Colon (tissue), 2 donors: ENCODE results near the gene NDUFA6.

ENCODE experiments used
- FAIRE-seq: peaks from 2 replicates; lab custom pipeline; 2012; peaks lifted over from hg19 to GRCh38; lab: Jason Lieb, UNC
- donor health status: control.
- donor health status: control.

Gene NDUFA6

DNA sequence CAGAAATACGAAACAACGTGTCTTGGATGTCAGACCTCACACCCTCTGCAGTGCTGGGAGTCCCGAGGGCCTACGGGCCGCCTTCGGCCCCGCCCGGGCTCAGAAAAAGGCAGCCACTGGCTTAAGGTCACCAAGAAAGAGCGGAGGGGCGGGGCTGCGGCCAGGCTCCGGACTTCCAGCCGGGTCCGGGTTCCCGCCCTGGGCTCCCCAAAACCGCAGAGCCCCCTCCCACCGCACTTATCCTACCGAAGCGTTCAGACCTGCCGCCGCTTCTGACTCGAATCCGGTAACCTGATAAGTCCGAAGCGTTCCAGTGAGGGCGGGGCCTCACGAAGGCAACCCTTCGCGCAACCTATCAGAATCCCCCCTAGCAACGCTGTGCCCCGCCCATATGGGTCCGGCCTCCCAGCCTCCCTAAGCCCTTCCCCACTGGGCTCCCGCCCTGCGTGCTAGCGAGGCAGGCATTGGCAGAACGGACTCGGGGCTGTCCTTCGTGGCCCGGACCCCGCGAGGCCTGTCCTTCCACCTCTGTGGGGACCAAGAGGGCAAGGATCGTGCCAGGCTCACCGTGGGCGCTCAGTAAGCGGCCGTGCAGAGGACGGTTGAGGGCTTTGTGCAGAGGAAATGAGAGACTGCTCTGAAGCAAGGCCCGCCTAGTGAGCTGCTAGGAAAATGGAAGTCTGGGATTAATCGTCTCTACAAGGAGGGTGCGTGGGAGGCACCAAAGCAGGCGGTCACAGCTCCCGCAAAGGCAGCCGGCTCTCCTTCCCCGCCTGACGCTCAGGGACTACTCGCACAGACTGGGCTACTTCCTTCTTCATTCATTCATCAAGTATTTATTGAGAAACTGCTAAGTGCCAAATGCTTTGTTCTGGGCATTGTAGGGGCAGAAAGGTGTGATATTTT lies 19.8 kb downstream of the NDUFA6 start, which contains the start of gene NAGA:
NAGA (minus strand) TSS at position 296 of the 906 bp plus-strand sequence. CDS start 515 bp downstream, outside the sequence.
- FAIRE-seq: no peak

DNA sequence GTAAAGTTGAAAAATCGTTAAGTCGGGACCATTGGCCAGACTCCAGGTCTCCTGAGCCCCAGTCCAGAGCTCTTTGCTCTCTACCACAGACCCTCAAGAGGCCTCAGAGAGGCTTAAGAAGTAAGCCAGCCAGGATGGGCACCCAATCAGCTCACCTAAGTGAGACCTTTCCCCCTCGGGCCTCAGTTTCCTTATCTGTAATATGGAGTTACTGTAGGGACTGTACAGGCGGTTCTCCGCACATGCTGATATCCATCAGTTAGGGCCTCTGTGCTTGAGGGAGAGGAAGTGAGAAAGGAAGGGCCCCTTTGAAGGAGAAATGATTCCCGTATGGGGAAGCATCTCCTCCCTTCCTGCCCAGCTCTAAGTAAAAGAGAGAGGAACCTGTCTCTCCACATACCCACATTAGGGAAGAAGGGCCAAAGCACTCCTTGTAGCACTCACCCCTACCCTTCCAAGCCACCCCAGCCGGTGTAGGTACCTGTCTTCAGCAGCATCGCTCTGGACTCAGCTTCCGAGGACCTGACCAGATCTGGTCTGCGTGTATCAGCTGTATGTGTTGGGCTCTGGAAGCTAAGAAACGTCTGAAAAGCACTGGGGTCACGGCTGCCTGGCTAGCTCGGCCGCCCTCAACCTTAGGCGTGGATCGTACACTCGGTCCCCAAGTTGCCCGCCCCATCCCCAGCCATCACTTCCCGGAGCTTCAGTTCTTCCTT lies 20.6 kb downstream of the NDUFA6 start:
- FAIRE-seq: no peak

DNA sequence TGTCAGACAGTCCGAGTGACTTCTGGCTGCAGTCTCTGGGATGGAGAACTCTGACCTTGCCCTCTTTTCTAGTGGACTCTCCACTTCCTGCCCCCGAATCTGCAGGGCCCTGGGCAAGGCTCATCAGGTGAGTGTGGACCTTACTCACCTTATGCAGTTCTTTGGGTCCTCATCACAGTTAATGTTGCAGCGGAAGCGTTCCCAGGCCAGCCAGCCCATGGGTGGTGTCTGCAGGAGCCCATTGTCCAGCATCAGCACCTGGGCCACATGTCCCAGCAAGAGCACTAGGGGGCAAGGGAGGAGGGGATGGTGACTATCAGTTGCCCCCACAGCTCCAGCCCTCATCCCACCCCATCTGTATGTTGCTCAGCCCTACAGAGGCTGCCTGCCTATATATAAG lies 22.3 kb downstream of the NDUFA6 start:
- FAIRE-seq: no peak

DNA sequence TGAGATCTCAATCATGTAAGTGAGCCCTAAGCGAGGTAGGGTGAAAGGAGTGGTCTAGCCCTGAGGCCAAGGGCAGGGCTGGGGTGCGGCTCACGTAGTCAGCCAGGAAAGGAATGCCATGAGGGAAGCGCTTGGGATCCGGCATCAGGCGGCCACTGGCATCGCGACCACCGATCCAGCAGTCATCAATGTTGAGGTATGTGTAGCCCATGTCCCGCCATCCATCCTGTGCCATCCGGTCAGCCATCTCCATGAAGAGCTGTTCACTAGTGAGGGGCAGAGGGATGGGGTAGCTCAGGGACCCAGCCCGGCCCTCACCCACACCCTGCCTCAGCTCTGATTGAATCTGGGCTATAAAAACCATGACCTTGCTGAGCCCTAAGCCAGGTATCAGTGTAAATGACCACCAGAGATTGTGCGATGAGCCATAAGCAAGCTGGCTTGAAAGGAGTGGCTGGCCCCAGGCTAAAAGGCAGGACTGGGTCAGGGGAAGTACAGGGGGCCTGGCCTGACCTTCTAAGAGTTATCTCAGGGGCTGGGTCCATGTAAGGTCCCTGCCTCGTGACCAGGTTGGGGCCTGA lies 22.8 kb downstream of the NDUFA6 start:
- FAIRE-seq: no peak

DNA sequence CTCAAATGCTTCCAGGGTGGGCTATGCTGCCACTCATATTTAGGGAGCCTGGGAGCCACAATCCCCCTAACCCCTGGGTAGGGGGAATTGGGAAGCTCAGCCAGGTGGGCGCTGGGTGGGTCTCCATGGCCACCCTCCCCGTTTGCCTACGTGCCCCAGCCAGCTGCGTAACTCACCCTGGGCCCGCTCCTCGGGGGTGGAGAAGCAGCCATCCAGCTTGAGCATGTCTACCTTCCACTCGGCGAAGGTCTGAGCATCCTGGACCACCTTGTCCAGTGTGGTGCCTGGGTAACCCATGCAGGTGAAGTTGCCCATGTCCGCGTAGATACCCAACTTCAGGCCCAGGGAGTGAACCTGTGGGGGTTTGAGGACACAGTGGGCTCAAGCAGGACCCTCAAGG lies 23.6 kb downstream of the NDUFA6 start:
- FAIRE-seq: no peak

DNA sequence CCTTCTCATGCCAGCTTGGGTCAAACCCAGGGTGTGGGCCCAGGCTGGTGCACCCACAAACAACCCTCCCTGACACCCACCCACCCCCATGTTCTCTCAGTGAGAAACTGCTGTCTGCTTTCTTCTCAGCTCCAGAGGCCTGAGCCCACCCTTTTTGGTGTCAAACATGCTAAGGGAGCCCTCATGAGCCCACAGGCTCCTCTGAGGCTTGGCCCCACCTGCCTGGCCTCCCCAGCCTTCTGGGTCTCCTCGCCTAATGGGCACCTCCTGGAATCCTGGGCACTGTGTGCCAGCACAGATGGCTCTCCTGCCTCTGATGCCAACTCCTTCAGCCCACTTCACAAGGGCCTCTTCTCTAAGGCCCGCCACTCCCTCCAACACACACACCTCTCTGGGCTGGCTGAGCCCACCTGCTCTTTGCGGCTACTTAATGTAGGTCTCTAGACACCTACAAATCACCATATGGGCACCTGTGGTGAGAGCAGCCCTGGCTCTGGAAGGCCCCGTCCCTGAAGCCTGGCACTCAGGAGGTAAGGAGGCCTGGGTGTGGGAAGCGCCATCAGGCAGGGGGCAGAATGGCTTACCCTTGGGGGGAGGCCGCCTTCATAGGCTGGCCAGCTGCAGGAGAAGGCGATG lies 24.3 kb downstream of the NDUFA6 start:
- no peak for FAIRE-seq

DNA sequence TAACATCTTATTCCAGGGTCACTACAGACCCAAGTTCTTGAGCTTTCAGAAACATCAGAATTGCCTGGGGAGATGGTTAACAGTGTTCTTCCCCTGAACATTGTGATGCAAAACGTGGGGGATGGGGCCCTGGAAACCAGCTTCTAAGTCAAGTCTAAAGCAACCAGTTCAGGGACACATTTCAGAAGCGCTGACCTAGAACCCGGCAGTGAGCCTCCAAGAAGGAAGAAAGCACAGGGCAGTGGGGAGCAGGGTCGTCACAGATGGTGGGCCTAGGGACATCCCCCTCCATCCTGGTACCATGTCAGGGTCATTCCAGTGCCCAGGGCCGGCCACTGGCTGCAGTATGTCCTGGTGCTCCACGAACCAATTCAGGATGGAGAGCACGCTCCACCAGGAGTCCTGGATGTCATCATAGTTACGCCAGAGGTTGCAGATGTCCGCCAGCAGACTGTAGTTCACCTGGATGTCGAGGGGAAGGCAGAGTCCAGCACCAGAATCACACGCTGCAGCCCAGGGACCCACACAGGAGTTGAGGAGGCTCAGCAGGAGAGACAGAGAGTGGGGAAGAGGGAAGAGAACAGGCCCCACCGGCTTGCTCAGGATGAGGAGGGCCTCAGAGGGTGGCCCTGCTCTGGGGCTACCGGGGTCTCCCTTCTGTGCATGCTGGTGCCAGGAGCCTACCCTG lies 25.0 kb downstream of the NDUFA6 start:
- no peak for FAIRE-seq

DNA sequence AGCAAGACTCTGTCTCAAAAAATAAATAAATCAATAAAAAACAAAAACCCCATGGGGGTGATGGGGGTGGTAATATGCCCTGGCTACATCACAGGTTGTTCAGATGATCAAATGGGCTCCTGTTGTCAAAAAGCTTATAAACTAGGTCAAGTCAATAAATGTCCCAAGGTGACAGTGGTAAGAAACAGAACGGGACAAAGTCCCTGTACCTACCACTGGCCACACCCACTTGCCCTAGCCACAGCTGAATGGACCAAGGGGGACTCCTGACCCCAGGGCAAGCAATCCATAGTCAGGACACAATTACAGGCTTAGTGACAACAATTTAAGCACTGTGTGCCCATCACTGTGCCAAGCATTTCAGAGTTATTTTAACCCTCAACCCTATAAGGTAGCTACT lies 25.9 kb downstream of the NDUFA6 start:
- FAIRE-seq: no peak

DNA sequence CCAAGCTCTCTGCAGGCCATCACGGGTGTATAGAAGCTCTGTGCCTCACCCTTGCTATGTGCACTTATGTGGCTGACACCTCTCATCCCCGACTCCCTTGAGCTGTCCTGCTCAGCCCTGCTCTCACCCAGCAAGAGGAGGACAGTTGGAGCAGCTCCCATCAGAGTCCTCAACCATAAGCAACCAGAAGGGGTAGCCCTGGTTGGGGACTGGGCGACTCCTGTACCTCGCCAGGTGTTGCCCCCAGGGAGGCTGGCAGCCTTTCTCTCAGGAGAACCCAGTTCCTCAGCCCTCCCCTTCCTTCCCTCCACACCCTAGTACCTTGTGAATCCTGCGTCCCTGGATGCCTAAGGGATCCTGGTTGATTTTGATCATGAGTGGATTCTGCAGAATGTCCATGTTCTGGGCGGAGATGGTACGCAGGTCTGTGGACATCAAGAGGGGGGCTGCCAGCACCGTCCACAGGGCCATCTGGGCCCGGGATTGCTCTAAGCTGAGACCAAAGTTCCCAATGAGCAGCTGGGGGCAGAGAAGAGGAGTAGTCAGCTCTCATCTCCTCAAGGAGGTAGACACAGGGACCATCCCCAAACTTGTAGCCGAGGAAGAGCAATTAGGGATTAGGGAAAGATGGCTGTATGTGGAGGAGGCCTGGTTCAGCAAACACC lies 27.9 kb downstream of the NDUFA6 start:
- no peak for FAIRE-seq

DNA sequence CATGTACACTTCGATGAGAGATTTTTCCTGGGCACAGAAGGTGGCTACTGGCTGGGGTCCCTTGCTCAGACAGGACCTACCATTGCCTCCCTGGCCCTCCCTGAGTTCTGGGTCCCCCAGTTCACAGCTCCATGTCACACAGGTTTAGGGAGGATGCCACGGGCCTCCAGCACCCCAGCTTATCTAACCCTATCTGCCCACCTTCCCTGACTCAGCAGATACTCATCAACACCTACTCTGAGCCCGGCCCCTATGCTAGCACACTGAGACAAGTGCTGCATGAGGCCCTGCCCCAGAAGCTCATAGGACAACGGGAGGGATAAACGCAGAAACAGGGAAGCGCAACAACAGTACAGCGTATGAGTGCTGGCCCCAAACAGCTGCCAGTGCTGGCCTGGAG lies 29.5 kb downstream of the NDUFA6 start:
- FAIRE-seq: no peak

DNA sequence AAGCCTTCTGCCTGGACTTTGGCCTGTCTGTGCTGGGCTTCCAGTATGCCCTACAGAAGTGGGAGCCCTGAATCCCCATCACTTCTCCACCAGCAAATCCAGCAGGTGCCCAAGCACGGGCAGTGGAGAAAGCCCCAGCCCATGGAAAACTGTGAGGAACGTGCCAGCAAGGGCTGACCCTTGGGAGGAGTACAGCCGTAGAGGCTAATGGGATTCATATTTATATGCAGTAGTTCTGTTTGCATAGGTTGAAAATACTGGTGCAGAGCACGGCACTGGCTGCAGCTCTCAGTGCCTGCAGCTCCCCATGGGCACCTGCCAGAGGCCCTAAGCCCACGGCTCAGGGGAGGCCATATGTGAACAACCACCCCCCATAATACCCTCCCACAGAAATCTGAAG lies 30.1 kb downstream of the NDUFA6 start:
- no peak for FAIRE-seq

DNA sequence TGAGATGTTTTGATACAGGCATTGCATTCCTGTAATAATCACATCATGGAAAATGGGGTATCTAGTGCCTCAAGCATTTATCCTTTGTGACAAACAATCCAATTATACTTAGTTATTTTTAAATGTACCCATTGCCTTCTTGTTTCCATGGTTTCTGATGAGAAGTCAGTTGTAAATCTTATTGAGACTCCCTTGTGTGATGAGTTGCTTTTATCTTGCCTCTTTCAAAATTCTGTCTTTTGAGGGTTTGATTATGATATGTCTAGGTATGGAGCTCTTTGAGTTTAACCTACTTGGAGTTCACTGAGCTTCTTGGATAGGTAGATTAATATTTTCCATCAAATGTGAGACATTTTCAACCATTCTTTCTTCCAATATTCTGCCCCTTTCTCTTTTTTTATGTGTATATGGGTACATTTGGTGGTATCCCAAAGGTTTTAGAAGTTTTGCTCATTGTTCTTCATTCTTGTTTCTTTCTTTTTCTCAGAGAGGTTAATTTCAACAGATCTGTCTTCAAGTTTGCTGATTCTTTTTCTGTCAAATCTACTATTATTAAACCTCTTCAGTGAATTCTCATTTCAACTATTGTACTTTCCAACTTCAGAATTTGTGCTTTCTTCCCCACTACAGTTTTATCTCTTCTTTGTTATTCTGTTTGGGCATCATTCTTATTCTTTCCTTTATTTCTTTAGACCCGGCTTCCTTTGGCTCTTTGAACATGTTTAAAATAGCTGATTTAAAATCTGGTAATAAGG lies 33.6 kb downstream of the NDUFA6 start:
- no peak for FAIRE-seq

DNA sequence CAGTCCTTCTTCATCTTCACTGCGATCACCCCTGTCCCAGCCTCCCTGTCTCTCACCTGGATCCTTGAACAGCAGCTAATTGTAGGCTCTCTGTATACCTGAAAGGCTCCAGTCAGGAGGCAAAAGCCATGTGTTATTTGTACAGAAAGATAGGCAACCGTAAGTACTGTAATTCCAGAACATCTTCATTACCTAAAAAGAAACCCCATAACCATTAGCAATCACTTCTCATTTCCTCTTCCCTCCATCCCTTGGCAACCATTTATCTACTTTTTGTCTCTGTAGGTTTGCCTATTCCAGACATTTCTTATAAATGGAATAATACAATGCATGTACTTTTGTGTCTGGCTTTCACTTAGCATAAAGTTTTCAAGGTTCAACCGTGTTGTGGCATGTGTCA lies 37.8 kb downstream of the NDUFA6 start:
- no peak for FAIRE-seq

DNA sequence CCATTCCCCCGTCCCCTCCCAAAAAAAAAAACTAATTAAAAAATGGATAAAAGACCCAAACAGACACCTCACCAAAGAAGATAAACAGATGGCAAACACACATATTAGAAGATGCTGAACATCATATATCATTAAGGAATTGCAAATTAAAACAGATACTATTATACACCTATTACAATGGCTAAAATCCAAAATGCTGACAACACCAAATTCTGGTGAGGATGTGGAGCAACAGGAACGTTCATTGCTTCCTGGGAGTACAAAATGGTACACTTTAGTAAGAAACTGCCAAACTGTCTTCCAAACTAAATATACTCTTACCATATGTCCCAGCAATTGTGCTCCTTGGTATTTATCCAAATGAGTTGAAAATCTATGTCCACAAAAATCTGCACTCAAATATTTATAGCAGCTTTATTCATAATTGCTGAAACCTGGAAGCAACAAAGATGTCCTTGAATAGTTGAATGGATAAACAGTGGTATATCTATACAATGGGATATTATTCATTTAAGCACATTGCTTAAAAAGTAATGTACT lies 39.9 kb downstream of the NDUFA6 start:
- no peak for FAIRE-seq

DNA sequence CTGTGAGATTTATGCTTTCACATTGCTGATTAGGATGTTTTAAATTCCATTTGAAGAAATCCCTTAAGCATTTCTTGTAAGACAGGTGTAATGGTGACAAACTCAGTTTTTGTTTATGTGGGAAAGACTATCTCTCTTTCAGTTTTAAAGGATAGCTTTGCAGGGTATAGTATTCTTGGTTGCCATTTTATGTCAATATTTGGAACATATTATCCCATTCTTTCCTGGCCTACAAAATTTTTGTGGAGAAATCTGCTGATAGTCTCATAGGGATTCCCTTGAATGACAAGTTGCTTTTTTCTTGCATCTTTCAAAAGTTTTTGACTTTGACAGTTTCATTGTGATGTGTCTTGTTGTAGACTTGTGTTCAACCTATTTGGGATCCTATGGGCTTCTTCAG lies 48.8 kb downstream of the NDUFA6 start:
- no peak for FAIRE-seq

DNA sequence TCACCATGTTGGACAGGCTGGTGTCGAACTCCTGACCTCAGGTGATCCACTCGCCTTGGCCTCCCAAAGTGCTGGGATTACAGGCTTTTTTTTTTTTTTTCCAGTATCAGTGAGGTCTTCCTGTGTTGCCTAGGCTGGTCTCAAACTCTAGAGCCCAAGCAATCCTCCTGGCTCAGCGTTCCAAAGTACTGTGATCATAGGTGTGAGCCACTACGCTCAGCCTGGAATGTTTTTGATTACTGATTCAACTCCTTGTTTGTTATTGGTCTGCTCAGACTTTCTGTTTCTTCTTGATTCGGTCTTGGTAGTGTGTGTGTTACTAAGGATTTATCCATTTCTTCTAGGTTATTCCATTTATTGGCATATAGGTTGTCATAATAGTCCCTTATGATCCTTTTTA lies 51.3 kb downstream of the NDUFA6 start:
- FAIRE-seq: no peak
